Adrenal gland (tissue), 12 donors: ENCODE data around the gene MOV10. TPM values are rescaled to one million over a fixed set of nuclear protein-coding genes. Genes with fewer than 3 reads are reported as not detected.

Experiments used
- DNase-seq, 7 donors: peaks; one replicate each; pipeline ENCODE4 v3.0.0-alpha.2; 2019 to 2020
- H3K27ac ChIP-seq, 5 donors: fragments of 200-600 bp; sonication (generic) in 4 of 5; 1 replicate in 3 of 5; 2 replicates in 2 of 5; pipeline versions ENCODE4 v1.5.1 to v1.8.0; 2016 to 2020; ENCODE audit warnings: mild to moderate bottlenecking in 1 of 5
- H3K27me3 ChIP-seq: fragments of 200-600 bp; 2 replicates; pipeline ENCODE4 v1.8.0; 2021
- H3K36me3 ChIP-seq, 2 donors: fragments of 200-600 bp; replicated peaks in 1 of 2; 1 replicate in 1 of 2; 2 replicates in 1 of 2; pipeline versions ENCODE4 v1.5.1 to v1.8.0; 2018 to 2022
- H3K4me1 ChIP-seq, 2 donors: fragments of 200-600 bp; replicated peaks in 1 of 2; 1 replicate in 1 of 2; 2 replicates in 1 of 2; pipeline versions ENCODE4 v1.5.1 to v1.8.0; 2018 to 2021
- H3K4me3 ChIP-seq, 4 donors: fragments of 200-600 bp; sonication (generic) in 3 of 4; one replicate each; pipeline ENCODE4 v1.5.1; 2016 to 2018
- H3K9me3 ChIP-seq, 3 donors: fragments of 200-600 bp; sonication (generic) in 1 of 3; replicated peaks in 1 of 3; 1 replicate in 2 of 3; 2 replicates in 1 of 3; pipeline versions ENCODE4 v1.5.1 to v1.8.0; 2016 to 2021
- POLR2A ChIP-seq, 2 donors: fragments of 450-650 bp; IDR thresholded peaks; one replicate each; pipeline ENCODE4 v1.6.1; 2017; ENCODE audit warnings: antibody characterized with exemption in 2 of 2, mild to moderate bottlenecking in 2 of 2, moderate library complexity in 1 of 2
- WGBS, 4 donors: extraction: QIAGEN DNeasy Blood & Tissue Kit in 2 of 4; methylation state at CpG; one replicate each; pipeline versions ENCODE4 v1.1.5 to v1.1.7; 2013 to 2017; 5-methylcytosine and 5-hydroxymethylcytosine counted together
- intact Hi-C, 2 donors: fragments of 100-400 bp; cut with DNase I; formaldehyde crosslinking; loops; one replicate each; pipeline versions ENCODE4 v1.14.1 to v1.15.0; 2022 to 2023
- polyA plus RNA-seq, 3 donors: library from polyadenylated mRNA; stranded (reverse); fragments of 200-250 nt in 2 of 3; fragments of 350-450 nt in 1 of 3; fragmentation: Illumina TruSeq in 1 of 3; extraction: RNeasy Lipid Tissue Mini Kit (QIAGEN cat#74804) in 1 of 3; gene quantifications; one replicate each; pipeline ENCODE4 v1.2.3, GENCODE V29; 2013 to 2014
- total RNA-seq, 9 donors: library from RNA; depleted of rRNA in 4 of 9; stranded (reverse); fragments of >200 nt in 4 of 9; fragments of 120-200 nt in 1 of 9; fragmentation: NEBNext Ultra II Directional in 1 of 9; extraction: Animal tissue kit (Norgen Biotek cat#: 25700) in 1 of 9; gene quantifications; one replicate each; pipeline versions ENCODE4 v1.1.0 to v1.2.4, GENCODE V29; 2013 to 2023
- TF ChIP-seq, protein P1 (sequence below), 6 experiments: fragments of 450-650 bp in 4 of 6; fragments of 200-600 bp in 2 of 6; sonication (generic) in 1 of 6; IDR thresholded peaks; 1 replicate in 5 of 6; 2 replicates in 1 of 6; pipeline versions ENCODE4 v1.5.1 to v1.8.0; 2016 to 2021; ENCODE audit warnings: antibody characterized with exemption in 6 of 6, mild to moderate bottlenecking in 2 of 6, moderate library complexity in 1 of 6
- donor health status: healthy with polysubstance abuse.
- donor health status: Bipolar disorder and iron deficiency.
- donor health status: DM: yes; HTN: yes; CAD: no.
- donor health status: DM: no; HTN: no; CAD: no.
- donor health status: DM: no; HTN: no; CAD: no.
- donor health status: DM: yes; HTN: yes; CAD: no.

Gene MOV10
- total and polyA plus RNA-seq, 12 donors, result 39.1 to 372 (median 70.5) TPM

DNA sequence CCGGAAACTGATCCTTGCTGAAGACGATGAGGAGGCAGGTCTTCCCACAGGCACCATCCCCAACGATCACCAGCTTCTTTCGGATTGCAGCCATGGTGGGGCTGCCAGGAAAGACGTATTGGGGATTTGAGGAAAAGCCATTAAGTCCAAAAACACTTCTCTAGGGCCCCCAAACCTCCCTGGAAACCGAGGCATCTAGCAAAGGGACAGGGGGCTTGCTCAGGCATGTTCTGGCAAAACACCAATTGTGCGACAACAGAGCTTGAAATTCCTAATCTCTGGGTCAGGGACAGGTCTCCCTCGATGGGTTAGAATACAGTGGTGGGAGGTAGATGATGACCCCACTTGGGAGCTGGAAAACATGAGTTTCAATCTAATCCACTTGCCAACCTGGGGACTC lies 29.2 kb downstream of the MOV10 start:
- H3K9me3 ChIP-seq, result no peaks in the 10 kb centered on the region
- peak overlapping the region in 3 of 5 donors; percentile 88 to 95 (median 93) for H3K27ac ChIP-seq
- H3K4me3 ChIP-seq, result peak overlapping the region in 1 of 4 donors; percentile 85
- peaks cover 48 to 68% of the 10 kb centered on the region in 2 donors for H3K4me1 ChIP-seq
- no peaks in the 10 kb centered on the region for H3K27me3 ChIP-seq
- TF ChIP-seq, protein P1, sequence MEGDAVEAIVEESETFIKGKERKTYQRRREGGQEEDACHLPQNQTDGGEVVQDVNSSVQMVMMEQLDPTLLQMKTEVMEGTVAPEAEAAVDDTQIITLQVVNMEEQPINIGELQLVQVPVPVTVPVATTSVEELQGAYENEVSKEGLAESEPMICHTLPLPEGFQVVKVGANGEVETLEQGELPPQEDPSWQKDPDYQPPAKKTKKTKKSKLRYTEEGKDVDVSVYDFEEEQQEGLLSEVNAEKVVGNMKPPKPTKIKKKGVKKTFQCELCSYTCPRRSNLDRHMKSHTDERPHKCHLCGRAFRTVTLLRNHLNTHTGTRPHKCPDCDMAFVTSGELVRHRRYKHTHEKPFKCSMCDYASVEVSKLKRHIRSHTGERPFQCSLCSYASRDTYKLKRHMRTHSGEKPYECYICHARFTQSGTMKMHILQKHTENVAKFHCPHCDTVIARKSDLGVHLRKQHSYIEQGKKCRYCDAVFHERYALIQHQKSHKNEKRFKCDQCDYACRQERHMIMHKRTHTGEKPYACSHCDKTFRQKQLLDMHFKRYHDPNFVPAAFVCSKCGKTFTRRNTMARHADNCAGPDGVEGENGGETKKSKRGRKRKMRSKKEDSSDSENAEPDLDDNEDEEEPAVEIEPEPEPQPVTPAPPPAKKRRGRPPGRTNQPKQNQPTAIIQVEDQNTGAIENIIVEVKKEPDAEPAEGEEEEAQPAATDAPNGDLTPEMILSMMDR (IDR thresholded peaks at IDR 0.05), result no peak
- TF ChIP-seq POLR2A (IDR thresholded peaks at IDR 0.05), result no peak
- peak in 1 of 7 donors; percentile 8 for DNase-seq
- WGBS, 4 donors, result 70 to 78% (median 75%) methylated on average over 8 of the region's 8 CpGs
- peaks cover 0 to 37% of the 10 kb centered on the region in 2 donors for H3K36me3 ChIP-seq
- intact Hi-C loops, result no loop called here

DNA sequence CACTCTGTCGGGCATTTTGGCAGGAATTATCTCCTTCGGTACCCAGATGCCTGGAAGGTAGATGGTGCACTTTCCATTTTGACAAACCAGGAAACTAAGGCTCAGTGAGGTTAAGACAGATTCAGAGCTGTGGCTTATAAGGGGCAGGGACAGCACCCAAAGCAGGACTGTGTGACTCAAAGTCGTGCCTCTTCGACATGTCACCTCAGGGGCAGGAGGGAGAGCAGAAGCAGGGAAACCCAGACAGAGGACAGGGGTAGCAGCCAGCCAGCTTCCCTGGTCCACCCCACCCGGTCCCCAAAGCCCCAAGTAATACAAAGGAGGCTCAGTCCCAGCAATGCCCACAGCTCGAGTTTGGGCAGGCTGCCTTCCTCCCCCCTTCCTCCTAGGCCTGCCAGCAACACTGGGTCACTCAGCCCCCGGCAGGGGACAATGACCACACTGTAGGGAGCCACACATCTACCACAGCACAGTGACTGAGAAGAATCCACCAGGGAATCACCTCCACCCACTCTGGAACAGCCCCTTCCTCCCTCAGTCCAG lies 30.0 kb downstream of the MOV10 start:
- Histone ChIP-seq H3K4me3 (peak overlapping the region in 1 of 4 donors; percentile 85), H3K9me3 (no peaks in the 10 kb centered on the region), H3K27ac (peak overlapping the region; percentile 45 to 95 (median 88)), H3K27me3 (no peaks in the 10 kb centered on the region), H3K36me3 (peaks cover 0 to 35% of the 10 kb centered on the region in 2 donors), H3K4me1 (peaks cover 47 to 61% of the 10 kb centered on the region in 2 donors)
- no peak for TF ChIP-seq POLR2A (IDR thresholded peaks at IDR 0.05)
- TF ChIP-seq, protein P1 (IDR thresholded peaks at IDR 0.05), result no peak
- intact Hi-C loops, result no loop called here
- WGBS, 4 donors, result 28 to 50% (median 35%) methylated on average over 3 to 7 of the region's 7 CpGs
- DNase-seq, result peak in 3 of 7 donors; percentile 30 to 48 (median 44)

DNA sequence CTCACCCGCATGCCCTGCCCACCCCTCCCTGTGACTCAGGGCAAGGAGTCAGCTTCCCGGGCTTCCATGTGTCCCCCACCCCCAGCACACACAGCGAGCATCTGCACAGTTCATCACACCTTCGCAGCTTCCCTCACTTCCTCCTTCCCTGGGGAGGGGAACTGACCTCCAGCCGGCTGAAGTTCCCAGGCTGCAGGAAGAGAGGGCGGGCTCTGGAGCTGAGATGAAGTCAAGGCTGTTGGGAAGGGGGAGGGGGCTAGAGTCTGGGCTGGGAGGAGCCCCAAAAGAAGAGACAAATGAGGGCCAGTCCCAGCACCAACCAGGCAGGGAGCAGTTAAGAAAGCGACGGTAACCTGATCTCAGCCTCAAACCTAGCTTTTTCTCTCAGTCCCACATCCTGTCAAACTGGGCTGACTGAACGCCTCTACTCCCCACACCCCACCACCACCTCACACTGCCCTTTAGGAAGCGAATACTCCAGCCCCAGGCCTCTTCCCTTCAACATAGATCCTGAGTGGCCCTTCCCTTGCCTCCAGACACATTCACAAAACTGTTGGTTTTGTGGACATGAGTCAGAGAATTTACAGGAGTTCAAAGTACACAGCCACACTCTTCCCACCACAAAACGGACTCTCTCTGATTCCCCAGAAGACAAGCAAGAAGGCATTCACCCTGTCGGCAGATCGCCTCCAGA lies 30.6 kb downstream of the MOV10 start:
- H3K9me3 ChIP-seq, result no peaks in the 10 kb centered on the region
- intact Hi-C loops, result loop anchor here (5.0 kb wide), 5 partner anchors 33 to 318 kb away; partner anchors contain the start of genes CAPZA1 (in 1 of the 2), CTTNBP2NL (in 1 of the 2), MOV10 (in 1 of the 2) and ST7L (in 1 of the 2)
- TF ChIP-seq, protein P1 (IDR thresholded peaks at IDR 0.05), result no peak
- peak; percentile 62 to 91 for TF ChIP-seq POLR2A (IDR thresholded peaks at IDR 0.05)
- no peaks in the 10 kb centered on the region for H3K27me3 ChIP-seq
- H3K4me1 ChIP-seq, result peaks cover 41 to 55% of the 10 kb centered on the region in 2 donors
- peaks cover 0 to 28% of the 10 kb centered on the region in 2 donors for H3K36me3 ChIP-seq
- WGBS, 4 donors, result 0 to 5% (median 2%) methylated on average over 11 to 13 of the region's 13 CpGs
- H3K27ac ChIP-seq, result peak overlapping the region; percentile 45 to 95 (median 88)
- peak overlapping the region in 2 of 4 donors; percentile 85 to 99 for H3K4me3 ChIP-seq
- DNase-seq, result peak; percentile 87 to 97 (median 94)

DNA sequence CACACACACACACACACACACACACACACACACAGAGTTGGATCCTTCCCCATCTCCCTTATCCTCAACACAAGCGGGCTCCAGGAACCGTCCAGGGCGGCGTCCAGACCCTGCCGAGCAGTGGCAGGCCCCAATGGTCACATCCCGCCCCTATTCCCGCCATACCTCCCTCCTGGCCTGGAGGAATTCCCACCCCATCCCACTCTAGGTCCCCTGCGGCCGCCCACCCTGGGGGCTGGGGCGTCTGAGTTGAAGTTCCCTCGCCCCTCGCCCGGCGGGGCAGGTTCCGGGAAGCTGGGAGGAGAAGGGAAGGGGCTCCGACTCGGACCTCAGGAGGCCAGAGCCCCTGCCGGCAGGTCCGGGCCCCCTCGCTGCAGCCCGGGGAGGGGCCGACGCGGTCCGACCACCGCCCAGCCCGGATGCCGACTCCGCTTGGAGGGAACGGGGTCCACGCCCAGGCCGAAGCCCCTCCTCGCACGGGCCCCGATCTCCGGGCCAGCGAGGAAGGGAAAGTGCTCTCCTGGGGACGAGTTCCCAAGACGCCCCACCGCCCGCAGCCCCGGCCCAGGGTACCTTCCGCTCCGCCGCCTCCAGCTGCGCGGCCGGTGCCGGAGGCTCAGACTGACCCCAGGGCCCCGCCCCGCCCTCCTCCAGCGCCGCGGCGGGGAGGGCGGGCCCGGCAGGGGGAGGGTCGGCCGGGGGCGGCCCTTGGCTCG lies 32.2 kb downstream of the MOV10 start, which contains the start of gene RHOC:
Gene RHOC (minus strand): TSS at position 623 of the 716 bp plus-strand sequence. CDS start 3,328 bp downstream, outside the sequence.
- peak within 1 kb of the TSS; percentile 56 to 95 (median 92) for H3K27ac ChIP-seq
- no peaks in the 10 kb centered on the region for H3K9me3 ChIP-seq
- peak; percentile 68 to 78 for TF ChIP-seq POLR2A (IDR thresholded peaks at IDR 0.05)
- TF ChIP-seq, protein P1 (IDR thresholded peaks at IDR 0.05), result peak in 1 of 6 experiments; percentile 2
- H3K27me3 ChIP-seq, result no peaks in the 10 kb centered on the region
- intact Hi-C loops, result loop anchor here (5.0 kb wide), 5 partner anchors 34 to 319 kb away; partner anchors contain the start of genes CAPZA1 (in 1 of the 2), CTTNBP2NL (in 1 of the 2), MOV10 (in 1 of the 2) and ST7L (in 1 of the 2)
- 1 to 2% (median 1%) methylated on average over 12 to 61 of the region's 61 CpGs for WGBS, 4 donors
- H3K4me1 ChIP-seq, result peaks cover 25 to 39% of the 10 kb centered on the region in 2 donors
- peak; percentile 55 to 79 (median 72) for DNase-seq
- H3K36me3 ChIP-seq, result peaks cover 0 to 20% of the 10 kb centered on the region in 2 donors
- peak within 1 kb of the TSS; percentile 85 to 99 (median 93) for H3K4me3 ChIP-seq
